NCI-H2171 treated with DMSO at 0.1 percent for 48 hours (cell line): ENCODE results near the gene PTPRB.

Source experiments
- DNase-seq: peaks from one replicate; lab custom pipeline; 2025; lab: John Stamatoyannopoulos, UW

Gene PTPRB

DNA sequence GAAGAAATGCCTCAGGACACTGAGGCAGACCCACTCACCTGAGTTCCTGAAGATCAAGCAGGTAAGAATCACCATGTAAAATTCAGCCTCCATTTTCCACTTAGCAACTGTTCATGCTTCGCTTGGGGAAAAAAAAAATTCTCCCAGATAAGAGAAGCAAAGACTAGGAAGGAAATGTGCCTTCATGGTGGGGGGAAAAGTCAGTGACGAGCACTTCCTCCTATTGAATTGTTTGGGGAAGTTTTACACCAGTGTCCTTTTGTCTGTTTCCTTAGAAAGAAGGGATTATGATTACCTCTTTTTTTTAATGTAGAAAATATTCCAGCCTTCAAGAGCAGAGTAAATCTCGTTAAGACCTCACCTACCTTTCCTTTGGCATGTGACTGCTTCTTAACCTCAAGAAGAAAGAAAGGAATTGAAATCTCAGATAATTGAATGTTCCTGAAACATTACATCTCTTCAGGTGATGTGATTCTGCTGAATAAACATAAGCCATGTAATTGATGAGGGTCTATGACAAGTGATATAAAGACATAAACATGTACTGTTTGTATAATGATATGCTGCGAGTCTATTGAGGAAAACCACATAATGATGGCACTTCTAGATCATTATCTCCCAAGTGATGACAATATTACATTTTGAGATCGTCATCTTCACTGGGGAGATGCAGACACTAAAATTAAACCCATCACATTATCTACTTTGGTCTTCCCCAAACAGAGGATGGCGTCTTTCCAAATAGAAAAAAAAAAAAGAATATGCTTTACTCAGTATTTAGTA, at the start of gene PTPRB:
Gene PTPRB, minus strand, starts transcription at position 127 of the 783 bp plus-strand sequence. Its CDS starts 34 bp downstream, at position 93.
- no peak for DNase-seq

DNA sequence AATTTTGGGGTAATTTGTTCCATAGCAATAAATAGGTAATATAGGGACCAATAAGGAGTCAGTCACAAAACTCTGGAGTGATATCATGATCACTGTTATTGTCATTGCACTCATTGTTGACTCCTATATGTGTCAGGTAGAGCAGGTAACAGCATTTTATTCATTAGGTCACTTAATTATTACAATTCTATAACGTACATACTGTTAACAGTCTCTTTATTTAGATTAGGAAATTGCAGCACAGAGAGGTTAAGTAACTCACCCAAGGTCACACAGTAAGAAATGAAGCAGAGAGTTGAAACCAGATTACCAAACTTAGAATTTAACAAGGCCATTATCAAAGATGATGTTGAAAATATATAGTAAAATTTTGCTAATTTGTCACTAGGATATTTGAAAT, 49.7 kb upstream of the PTPRB start:
- no peak for DNase-seq

DNA sequence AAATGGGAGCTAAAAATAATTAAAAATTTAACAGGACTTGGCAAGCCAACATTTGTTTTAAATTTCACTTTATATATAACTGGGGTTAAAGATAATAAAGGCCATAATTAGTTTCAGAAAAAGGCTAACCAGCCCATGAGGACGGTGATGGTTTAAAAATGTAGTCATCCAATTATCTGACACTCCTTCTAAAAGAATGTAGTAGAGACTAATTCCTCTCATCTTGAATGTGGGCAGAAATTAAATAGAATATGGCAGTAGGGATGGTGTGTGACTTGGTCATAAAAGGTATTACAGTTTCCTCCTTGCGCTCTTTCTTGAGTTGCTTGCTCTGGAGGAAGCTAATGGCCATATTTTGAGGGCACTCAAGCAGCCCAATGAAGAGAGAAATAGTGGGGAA, 49.1 kb upstream of the PTPRB start:
- DNase-seq = no peak

DNA sequence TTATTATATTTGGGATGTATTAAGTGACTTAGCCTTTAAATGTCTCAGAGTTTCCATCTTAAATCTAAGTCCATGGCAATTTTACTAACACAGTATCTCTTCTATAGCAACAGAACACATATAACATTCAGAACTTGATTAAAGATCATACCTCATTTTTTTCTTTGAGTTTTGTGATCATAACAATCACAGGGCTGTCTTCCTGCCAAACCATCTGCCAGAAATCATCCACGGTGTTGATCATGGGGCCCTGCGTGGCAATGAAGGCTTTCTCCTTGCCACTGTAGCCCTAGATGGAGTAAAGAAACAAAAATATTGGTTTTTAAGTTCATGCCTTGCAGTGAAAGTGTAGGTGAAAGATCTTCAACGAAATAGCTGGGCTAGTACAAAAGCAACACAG, 46.7 kb upstream of the PTPRB start:
- DNase-seq = no peak

DNA sequence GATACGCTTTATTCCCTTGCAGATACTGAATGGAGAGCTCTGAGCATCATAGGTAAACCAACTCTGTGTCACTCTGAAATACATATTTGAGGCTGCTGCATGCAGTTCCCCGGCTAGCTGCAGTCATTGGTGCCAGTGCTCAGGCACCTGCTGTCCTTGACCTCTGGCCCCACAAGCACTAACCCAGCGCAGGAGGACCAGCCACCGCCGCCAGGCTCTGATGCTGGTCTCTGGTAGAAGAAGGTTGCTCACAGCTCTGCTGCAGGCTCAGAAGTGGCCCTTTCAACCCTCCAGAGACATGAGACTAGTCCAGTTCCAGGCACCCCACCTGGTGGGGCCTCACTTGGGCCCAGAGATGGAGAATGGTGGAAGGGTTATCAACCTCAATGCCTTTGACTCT, 34.5 kb upstream of the PTPRB start:
- no peak for DNase-seq

DNA sequence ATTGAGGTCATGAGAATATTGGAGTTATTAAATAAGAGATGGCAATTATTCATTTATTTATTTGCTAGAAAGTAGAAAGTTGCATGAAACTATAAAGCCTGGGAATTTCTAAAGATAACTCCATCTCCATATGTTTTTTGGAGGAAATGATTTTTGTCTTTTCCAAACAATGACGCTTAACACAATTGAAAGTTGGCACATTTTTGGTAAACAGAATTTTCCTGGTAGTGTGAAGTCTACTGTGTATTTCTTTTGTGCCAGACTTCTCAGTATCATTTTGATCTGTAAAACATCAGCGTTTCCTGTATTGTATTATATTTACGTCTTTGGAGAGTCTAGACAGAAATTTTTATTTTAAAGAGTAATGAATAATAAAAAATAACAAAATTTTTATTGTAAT, 33.7 kb upstream of the PTPRB start:
- no peak for DNase-seq

DNA sequence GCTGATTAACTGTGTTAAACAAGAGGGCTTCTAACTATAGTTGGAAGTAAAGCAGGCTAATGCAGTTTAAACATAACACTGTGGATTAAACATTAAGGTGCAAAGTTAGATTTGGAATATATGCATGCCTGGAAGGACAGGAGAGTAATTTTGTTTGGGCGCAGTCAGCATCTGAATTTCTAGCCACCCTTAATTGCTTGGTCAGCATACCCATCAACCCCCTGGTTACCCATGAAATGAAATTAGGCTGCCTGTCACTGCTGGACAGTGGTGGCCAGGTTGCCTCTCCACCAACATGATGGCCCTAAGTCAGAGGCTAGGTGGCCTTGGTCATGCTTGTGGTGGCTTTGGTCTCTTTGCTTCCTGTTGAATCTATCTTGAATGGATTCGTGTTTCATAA, 30.0 kb upstream of the PTPRB start:
- no peak for DNase-seq

DNA sequence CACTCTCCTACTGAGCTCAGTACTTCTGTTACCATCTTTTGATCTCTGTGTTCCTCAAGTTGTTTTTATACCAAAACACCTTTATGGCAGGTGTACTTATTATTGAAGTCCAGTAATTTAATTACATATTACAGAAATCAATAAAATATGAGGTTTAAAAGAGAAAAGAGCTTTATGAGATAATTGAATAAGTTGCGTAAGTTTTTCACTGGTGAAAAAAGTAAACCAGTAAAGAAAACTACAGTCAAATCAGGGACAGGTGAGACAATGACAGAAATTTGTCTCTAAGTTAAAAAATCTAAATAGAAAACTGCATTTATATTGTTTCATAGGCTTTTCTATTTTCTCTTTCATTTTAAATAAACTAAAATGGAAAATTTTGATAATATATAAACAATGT, 29.1 kb upstream of the PTPRB start:
- no peak for DNase-seq

DNA sequence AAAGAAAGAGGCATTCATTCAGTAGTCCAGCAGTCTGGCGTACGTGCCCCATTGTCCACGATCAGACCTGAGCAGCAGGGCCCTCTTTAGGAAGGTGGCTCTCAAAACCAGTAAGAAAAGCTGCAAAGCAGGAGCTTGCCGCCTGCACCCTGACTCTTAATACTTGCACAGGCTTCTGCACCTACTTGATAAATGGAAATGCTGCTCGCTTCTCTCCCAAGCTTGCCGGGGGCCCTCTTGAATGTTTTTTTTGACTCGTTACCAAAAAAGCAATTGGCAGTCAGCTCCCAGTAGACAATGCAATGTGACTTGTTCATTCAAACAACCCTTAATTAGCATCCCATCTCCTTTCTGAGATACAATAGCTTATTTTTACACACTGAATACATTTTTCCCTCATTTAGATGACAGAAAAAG, 27.2 kb upstream of the PTPRB start:
- DNase-seq = no peak

DNA sequence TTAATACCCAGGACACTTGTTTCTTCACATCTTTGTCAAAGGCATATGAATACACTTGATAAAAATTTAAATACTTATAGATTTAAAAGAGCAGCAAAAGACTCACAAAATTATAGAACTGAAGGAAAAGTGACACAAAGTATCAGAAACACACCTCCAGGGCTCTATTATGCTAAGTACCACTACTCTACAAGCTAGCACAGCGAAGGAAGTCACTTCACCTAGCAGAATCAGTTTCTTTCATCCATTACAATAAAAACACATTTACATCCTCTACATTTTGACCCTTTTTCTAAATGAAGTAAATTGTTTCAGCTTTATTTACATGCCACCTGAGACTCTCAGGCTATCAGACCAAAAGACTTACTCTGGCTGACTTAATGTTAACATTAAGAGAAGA, 26.6 kb upstream of the PTPRB start:
- DNase-seq = no peak

DNA sequence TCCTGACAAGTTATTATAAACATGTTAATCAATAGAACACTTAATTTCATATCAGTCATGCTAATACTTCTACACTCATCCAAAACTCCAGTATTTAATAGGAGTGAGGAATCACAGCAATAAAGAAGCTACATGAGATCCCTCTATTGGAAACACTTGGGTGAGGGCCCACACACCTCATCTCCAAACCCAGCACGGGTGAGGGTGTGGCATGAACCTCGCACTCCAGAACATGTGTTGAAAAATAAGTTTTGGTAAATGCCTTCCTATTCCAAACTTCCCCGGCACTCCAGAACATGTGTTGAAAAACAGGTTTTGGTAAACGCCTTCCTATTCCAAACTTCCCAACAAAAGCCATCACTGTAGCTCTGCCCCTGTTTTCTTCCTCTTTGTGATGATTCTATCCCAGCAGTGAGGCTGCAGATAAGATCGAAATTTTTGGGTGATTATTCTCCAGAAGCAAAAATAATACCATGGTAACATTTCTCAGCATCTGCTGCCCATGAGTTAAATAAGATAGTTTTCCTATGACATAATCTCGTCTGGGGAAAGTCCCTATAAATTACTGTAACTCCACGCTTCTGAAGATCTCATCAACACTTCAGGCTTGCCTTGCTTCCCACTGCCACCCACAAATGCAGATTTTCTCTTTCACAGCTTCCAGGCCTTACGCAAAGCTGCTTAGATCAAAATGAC, 24.4 kb upstream of the PTPRB start:
- no peak for DNase-seq

DNA sequence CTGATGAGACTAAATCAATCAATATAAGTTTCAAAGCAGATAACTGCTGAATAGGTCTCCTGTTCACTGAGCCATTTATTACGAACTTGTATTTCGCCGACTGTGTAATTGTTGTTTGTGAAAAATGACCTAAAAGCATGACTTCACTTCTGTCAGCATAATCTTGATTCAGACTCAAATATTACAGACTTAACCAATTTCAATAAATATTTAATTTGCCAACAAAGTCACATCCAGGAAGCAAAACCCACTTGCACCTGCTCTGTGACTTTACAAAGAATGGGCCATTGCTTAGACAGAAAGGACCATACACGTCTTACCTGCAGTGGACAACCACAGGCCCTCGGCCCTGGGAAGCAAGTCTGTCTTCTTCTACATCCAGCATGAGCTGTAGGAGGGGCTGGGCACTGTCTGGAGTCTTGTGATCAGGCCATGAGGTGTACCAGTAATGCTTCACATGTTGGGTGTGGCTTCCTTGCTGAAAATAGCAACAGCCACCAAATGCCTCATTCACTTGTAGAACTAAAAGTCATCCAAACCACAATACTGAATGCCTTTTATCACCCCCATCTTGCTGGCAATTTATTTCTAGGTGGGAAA, 23.5 kb upstream of the PTPRB start:
- no peak for DNase-seq

DNA sequence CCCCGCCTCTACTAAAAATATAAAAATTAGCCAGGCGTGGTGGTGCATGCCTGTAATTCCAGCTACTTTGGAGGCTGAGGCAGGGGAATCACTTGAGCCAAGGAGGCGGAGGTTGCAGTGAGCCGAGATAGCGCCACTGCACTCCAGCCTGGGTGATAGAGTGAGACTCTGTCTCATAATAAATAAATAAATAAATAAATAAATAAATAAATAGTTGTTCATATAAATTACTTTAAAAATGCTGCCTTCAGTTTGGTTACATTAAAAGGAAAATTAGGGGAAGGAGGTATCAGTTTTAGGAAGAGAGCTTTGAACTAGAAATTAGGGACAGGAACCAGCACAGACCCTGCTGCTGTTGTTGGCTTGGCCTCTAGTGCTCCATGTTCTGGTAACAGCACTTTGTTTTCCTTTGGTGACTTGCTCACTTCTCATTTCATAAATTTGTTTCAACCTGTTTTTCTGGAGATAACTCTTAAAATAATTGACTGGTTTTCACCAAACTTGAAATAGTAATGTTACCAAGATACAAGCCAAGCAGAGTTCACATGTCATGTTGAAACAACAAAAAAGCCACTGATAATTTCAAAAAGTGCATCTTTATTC, 22.9 kb upstream of the PTPRB start:
- DNase-seq = no peak

DNA sequence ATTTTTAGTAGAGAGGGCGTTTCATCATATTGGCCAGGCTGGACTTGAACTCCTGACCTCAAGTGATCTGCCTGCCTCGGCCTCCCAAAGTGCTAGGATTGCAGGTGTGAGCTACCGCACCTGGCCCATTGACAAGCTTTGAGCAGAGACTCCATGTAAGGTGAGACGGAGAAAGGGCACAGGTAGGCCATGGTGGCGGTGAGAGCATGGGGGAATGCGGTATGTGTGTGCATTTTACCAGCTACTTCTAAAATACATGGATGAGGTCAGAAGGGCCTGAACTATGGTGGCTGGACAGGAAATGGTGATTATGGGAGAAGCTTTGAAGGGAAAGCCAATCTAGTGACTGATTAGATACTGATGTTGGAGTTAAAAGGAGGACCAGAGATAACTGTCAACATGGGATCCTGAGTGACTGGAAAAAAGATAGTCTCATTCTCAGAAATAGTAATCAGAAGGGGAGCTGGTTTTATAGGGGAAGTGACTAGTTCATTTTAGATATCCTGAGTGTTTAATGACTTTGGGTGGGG, 21.9 kb upstream of the PTPRB start:
- DNase-seq = no peak

DNA sequence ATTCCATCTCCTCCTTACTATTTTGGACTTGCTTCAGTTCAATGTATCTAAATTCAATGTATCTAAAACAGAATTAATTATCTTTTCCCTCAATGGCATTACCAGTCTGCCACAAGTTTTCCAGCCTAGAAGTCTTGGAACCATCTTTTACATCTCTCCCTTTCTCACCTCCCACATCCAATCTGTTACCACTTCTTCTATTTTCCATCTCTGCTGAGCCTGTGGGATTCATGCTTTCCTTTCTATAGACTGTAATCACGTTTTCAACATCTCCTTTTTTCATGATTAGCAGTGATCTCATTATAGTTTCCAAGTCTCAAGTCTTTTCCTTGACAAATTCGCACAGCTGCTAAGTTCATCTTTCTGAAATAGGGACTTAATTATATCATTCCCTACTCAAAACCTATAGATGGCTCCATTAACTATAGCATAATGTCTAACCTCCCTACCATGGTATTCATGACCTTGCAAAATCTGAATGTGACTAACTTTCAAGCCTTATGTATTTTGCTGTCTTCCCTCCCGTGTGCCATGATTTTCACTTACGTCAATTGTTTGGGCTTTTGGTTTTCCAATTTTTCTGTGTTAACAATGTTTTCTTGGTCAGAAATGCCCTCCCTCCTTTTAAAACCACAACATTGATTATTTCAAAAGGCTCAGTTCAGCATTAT, 20.5 kb upstream of the PTPRB start:
- no peak for DNase-seq

DNA sequence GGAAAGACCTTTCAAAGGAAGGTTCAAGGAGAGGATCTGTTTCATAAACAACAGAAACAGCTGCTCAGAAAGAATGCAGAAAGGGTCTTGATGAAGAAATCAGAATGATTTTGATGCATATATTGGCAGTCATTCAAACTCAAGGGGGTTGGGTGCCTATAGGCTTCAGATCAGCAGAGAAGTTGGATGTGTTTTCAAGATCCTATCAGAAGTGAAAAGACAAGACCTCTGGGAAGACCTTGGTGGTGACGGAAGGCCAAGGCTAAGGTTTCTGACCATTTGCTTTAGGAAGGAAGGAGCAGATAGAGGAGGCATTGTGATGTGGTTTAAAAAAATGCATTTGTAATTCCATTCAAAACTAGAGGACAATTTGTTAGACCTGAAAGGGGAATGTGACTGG, 15.2 kb upstream of the PTPRB start:
- DNase-seq = no peak

DNA sequence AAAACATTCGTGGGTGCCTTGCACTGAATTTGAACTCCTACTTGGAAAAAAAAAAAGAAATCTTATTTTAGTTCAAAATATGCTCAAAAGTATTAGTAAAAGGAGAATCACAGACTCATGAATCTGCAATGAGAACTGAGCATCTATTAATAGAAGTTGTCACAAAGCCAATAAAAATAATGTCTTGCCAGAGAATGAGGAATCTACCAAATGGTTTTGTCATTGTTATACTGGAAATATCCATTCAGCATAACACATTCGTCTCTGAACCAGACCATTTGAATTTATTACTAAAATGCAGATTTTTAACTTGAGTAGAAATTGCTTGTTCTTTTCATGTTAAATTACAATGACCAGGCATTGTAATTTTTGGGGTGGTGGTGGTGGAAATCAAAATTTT, 11.6 kb upstream of the PTPRB start:
- DNase-seq = no peak

DNA sequence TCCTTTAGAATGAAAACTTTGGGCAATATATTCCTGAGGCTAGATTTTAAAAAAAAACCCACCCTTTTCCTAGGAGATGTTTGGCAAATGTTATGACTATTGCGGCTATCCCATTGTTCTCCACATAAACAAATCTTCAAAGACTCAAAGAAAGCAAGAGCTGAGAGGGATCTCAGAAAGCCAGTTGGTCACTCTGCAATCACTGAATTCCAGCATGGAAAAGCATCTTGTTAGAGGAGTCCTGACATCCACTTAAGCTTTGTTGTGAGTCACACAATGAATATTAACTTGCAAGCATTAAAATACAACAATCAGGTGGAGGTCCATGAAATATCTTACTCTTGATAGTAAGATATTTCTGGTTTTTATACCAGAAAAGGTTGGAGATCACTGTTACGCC, 11.0 kb upstream of the PTPRB start:
- DNase-seq = no peak

DNA sequence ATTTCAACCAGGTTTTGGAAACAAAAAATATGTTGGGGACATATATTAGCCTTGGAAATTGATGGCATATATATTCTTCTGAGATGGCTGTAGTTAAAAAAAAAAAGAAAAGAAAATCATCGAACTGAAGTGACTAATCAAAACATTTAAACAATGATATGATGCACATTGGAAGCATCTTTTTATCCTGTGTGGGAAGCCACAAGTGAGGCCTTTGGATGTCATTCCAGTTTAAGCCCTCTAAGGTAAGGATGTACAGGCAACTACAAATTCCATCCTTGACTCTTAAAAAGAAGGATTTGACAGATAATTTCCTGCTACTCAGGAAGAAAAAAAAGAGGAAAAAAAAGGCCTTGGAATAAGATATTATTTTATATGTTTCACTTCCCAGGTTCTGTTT, 9.6 kb upstream of the PTPRB start:
- no peak for DNase-seq

DNA sequence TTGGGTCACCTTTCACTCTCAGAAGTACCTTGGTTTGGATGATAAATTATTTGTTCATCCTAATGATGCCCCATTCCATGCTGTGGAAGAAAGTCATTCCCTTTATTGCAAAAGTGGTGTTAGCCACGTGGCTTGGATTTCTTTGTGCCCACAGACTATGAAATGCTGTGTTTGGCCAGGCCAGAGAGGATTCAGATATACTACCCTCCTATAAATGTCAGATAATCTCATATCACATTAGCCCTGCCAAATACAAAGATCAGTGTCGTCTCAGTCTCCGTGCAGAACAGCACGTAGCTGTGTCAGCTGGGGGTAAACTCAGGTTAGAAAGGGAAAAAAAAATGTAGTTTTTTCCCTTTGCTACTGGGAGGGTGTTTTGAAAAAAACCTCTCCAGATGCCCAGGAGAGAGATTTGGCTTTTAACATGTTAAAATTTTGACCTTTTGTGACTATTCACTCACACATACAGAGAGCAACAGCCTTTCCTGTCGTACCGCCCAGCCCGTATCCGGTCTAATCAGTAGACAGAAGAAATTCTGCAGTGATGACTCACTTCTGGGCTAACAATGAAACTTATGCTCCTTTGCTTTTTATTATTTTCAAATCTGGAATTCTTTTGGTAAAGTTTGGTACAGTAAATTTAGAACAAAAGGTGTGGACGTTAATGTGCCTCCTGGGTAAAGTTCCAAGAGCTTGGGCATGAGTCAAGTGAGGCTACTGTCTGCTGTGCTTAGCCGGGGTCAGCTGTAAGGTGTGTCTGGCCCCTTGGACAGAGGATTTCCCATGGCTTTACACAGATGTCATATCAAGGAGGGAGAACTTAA, 8.5 kb upstream of the PTPRB start:
- DNase-seq = no peak

DNA sequence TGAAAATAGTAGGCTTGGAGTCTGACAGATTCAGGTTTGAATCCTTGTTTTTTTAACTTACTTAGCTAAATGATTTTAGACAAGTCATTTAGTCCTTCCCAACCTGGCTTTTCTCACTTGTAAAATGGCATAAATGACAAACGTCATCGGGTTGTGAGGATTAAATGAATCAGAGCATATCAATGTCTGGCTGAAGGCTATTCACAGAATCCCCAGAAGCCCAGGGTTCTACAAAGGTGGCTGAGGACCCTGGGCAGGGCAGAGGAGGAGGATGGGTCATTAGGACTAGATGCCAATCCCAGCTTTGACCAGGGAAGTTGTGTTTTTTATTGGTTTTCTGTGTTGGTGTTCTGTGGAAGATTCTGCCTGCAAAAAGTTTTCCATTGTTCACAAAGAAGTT, 7.6 kb upstream of the PTPRB start:
- DNase-seq = no peak
